Neural cell (in vitro differentiated cells): ENCODE results near the gene FHIT.

Source experiments
- CTCF ChIP-seq: fragments of 450-650 bp; IDR thresholded peaks from 2 replicates; pipeline ENCODE4 v1.5.1; 2014; ENCODE audit warnings: antibody characterized with exemption, mild to moderate bottlenecking, moderate library complexity; ENCODE audit not compliant: poor library complexity, severe bottlenecking
- EP300 ChIP-seq: fragments of 450-650 bp; conservative IDR thresholded peaks from 2 replicates; pipeline ENCODE4 v1.6.1; 2014; ENCODE audit warnings: antibody characterized with exemption, mild to moderate bottlenecking, moderate library complexity; ENCODE audit not compliant: poor library complexity, severe bottlenecking
- EZH2 ChIP-seq: fragments of 200-600, 300-800 bp; shearing (Covaris generic), sonication (generic); IDR thresholded peaks from 2 replicates; pipeline ENCODE4 v1.6.1; 2014; ENCODE audit warnings: antibody characterized with exemption, low read length, borderline replicate concordance, mild to moderate bottlenecking; ENCODE audit not compliant: insufficient read depth, poor library complexity, severe bottlenecking
- MXI1 ChIP-seq: fragments of 450-650 bp; conservative IDR thresholded peaks from 2 replicates; pipeline ENCODE4 v1.6.1; 2014; ENCODE audit warnings: antibody characterized with exemption, mild to moderate bottlenecking; ENCODE audit not compliant: poor library complexity, severe bottlenecking
- POLR2AphosphoS5 ChIP-seq: IDR thresholded peaks from 2 replicates; pipeline ENCODE4 v1.6.1; 2012
- RAD21 ChIP-seq: fragments of 450-650 bp; conservative IDR thresholded peaks from 2 replicates; pipeline ENCODE4 v1.6.1; 2014; ENCODE audit warnings: antibody characterized with exemption, mild to moderate bottlenecking, moderate library complexity
- SMC3 ChIP-seq: fragments of 450-650 bp; conservative IDR thresholded peaks from 2 replicates; pipeline ENCODE4 v1.6.1; 2014; ENCODE audit warnings: antibody characterized with exemption, mild to moderate bottlenecking, moderate library complexity; ENCODE audit not compliant: poor library complexity
- TAF1 ChIP-seq: IDR thresholded peaks from 2 replicates; pipeline ENCODE4 v1.6.1; 2012; ENCODE audit warnings: low read depth
- TF ChIP-seq, protein P1 (sequence below): IDR thresholded peaks from 2 replicates; pipeline ENCODE4 v1.6.1; 2012; ENCODE audit warnings: borderline replicate concordance

GRCh38 chr3:60323651-60324050 lies 927.6 kb downstream of the FHIT start:
- TF ChIP-seq CTCF (no peak), SMC3 (no peak), EZH2 (no peak), POLR2AphosphoS5 (no peak), EP300 (no peak), RAD21 (no peak), MXI1 (no peak), TAF1 (no peak)
- TF ChIP-seq, protein P1, sequence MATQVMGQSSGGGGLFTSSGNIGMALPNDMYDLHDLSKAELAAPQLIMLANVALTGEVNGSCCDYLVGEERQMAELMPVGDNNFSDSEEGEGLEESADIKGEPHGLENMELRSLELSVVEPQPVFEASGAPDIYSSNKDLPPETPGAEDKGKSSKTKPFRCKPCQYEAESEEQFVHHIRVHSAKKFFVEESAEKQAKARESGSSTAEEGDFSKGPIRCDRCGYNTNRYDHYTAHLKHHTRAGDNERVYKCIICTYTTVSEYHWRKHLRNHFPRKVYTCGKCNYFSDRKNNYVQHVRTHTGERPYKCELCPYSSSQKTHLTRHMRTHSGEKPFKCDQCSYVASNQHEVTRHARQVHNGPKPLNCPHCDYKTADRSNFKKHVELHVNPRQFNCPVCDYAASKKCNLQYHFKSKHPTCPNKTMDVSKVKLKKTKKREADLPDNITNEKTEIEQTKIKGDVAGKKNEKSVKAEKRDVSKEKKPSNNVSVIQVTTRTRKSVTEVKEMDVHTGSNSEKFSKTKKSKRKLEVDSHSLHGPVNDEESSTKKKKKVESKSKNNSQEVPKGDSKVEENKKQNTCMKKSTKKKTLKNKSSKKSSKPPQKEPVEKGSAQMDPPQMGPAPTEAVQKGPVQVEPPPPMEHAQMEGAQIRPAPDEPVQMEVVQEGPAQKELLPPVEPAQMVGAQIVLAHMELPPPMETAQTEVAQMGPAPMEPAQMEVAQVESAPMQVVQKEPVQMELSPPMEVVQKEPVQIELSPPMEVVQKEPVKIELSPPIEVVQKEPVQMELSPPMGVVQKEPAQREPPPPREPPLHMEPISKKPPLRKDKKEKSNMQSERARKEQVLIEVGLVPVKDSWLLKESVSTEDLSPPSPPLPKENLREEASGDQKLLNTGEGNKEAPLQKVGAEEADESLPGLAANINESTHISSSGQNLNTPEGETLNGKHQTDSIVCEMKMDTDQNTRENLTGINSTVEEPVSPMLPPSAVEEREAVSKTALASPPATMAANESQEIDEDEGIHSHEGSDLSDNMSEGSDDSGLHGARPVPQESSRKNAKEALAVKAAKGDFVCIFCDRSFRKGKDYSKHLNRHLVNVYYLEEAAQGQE, result no peak
